SK-N-SH treated with all-trans-retinoic acid at 6 μM for 48 hours (cell line): ENCODE measurements around the gene WDR36.

Source experiments
- ATAC-seq: fragments of 200-7000 bp; cut with Tn5 transposase; 3 replicates; pipeline ENCODE4 v1.9.1; 2020; ENCODE audit warnings: mild to moderate bottlenecking, moderate library complexity
- ARNTL ChIP-seq: fragments of 450-650 bp; formaldehyde crosslinking; IDR thresholded peaks from 2 replicates; pipeline ENCODE4 v1.5.0; 2020; ENCODE audit warnings: low read depth, mild to moderate bottlenecking, moderate library complexity, borderline replicate concordance
- BACH2 ChIP-seq: fragments of 250-450 bp; sonication (Bioruptor Pico); IDR thresholded peaks from 2 replicates; pipeline ENCODE4 v1.9.0; 2021; ENCODE audit warnings: mild to moderate bottlenecking, borderline replicate concordance
- CREB5 ChIP-seq: fragments of 250-450 bp; sonication (Bioruptor Pico); IDR thresholded peaks from 2 replicates; pipeline ENCODE4 v1.5.1; 2020; ENCODE audit warnings: low read depth, mild to moderate bottlenecking, moderate library complexity
- CSDC2 ChIP-seq: fragments of 250-450 bp; sonication (Bioruptor Pico); IDR thresholded peaks from 2 replicates; pipeline ENCODE4 v1.5.0; 2020; ENCODE audit warnings: mild to moderate bottlenecking, moderate library complexity
- ESRRG ChIP-seq: fragments of 250-450 bp; sonication (Bioruptor Pico); IDR thresholded peaks from 2 replicates; pipeline ENCODE4 v1.6.1; 2021; ENCODE audit warnings: mild to moderate bottlenecking
- GLIS3 ChIP-seq: fragments of 250-450 bp; sonication (Bioruptor Pico); IDR thresholded peaks from 2 replicates; pipeline ENCODE4 v1.5.0; 2020; ENCODE audit warnings: mild to moderate bottlenecking, moderate library complexity
- ISL1 ChIP-seq: fragments of 250-450 bp; sonication (Bioruptor Pico); IDR thresholded peaks from 2 replicates; pipeline ENCODE4 v2.1.2; 2022; ENCODE audit warnings: mild to moderate bottlenecking, moderate library complexity
- OSR1 ChIP-seq: fragments of 250-450 bp; sonication (Bioruptor Pico); IDR thresholded peaks from 2 replicates; pipeline ENCODE4 v1.8.0; 2022; ENCODE audit warnings: moderate library complexity, mild to moderate bottlenecking, inconsistent platforms
- PPARA ChIP-seq: fragments of 250-450 bp; sonication (Bioruptor Pico); IDR thresholded peaks from 2 replicates; pipeline ENCODE4 v1.5.0; 2020; ENCODE audit warnings: mild to moderate bottlenecking, borderline replicate concordance
- RARB ChIP-seq: fragments of 250-450 bp; sonication (Bioruptor Pico); IDR thresholded peaks from 2 replicates; pipeline ENCODE4 v1.8.0; 2021; ENCODE audit warnings: mild to moderate bottlenecking, moderate library complexity
- SNAI2 ChIP-seq: fragments of 250-450 bp; sonication (Bioruptor Pico); IDR thresholded peaks from 2 replicates; pipeline ENCODE4 v1.5.0; 2020; ENCODE audit warnings: mild to moderate bottlenecking, moderate library complexity
- TCF4 ChIP-seq: fragments of 250-450 bp; sonication (Bioruptor Pico); IDR thresholded peaks from 2 replicates; pipeline ENCODE4 v1.8.0; 2021; ENCODE audit warnings: mild to moderate bottlenecking, moderate library complexity, borderline replicate concordance
- TOX ChIP-seq: fragments of 250-450 bp; sonication (Bioruptor Pico); IDR thresholded peaks from 2 replicates; pipeline ENCODE4 v1.8.0; 2021; ENCODE audit warnings: mild to moderate bottlenecking, moderate library complexity, borderline replicate concordance
- ZFP3 ChIP-seq: fragments of 250-450 bp; sonication (Bioruptor Pico); IDR thresholded peaks from 2 replicates; pipeline ENCODE4 v1.5.0; 2020; ENCODE audit warnings: mild to moderate bottlenecking, moderate library complexity
- ZFP30 ChIP-seq: fragments of 450-650 bp; formaldehyde crosslinking; IDR thresholded peaks from 2 replicates; pipeline ENCODE4 v1.5.0; 2022; ENCODE audit warnings: mild to moderate bottlenecking, moderate library complexity
- ZNF565 ChIP-seq: fragments of 450-650 bp; formaldehyde crosslinking; conservative IDR thresholded peaks from 2 replicates; pipeline ENCODE4 v1.5.0; 2020; ENCODE audit warnings: low read depth, mild to moderate bottlenecking, moderate library complexity
- ZNF70 ChIP-seq: fragments of 450-650 bp; formaldehyde crosslinking; IDR thresholded peaks from 2 replicates; pipeline ENCODE4 v1.5.0; 2020; ENCODE audit warnings: mild to moderate bottlenecking, moderate library complexity
- TF ChIP-seq, protein P1 (sequence below): fragments of 250-450 bp; sonication (Bioruptor Pico); IDR thresholded peaks from 2 replicates; pipeline ENCODE4 v1.5.0; 2020; ENCODE audit warnings: mild to moderate bottlenecking, moderate library complexity
- TF ChIP-seq, protein P2 (sequence below): fragments of 250-450 bp; sonication (Bioruptor Pico); IDR thresholded peaks from 2 replicates; pipeline ENCODE4 v1.8.0; 2021; ENCODE audit warnings: low read depth, mild to moderate bottlenecking, moderate library complexity, borderline replicate concordance
- TF ChIP-seq, protein P3 (sequence below): fragments of 250-450 bp; sonication (Bioruptor Pico); IDR thresholded peaks from 2 replicates; pipeline ENCODE4 v1.5.1; 2021; ENCODE audit warnings: mild to moderate bottlenecking, moderate library complexity

WDR36 gene

GRCh38 chr5:111129938-111130337, 37.8 kb downstream of the WDR36 start:
- TF ChIP-seq BACH2: no peak
- ATAC-seq: no peak

DNA sequence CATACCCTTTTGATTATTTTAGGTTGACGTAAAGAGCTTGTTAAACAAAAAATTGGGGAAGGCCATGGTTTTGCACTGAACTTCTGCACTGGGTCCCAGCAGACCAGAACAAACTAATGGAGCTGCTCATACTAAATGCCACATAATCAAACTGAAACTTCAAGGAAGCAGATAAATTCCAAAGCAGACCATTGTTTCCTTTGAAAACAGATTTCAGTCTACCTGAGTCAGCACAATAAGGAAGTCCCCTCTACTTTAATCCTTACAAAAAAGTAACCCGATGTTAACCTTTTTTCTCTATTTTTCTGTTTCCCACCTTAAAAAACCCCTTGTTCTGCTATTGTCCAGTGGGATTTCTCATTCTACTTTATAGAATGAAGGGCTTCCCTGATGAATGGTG, 39.2 kb downstream of the WDR36 start:
- TF ChIP-seq ARNTL (no peak), PPARA (no peak), SNAI2 (CRISPR knock-in tag) (no peak), ZFP3 (CRISPR knock-in tag) (no peak), TOX (CRISPR knock-in tag) (no peak), ZFP30 (no peak), CSDC2 (no peak), ESRRG (CRISPR knock-in tag) (no peak), GLIS3 (CRISPR knock-in tag) (no peak), RARB (CRISPR knock-in tag) (no peak), ZNF70 (no peak), OSR1 (no peak)
- ATAC-seq: no peak

DNA sequence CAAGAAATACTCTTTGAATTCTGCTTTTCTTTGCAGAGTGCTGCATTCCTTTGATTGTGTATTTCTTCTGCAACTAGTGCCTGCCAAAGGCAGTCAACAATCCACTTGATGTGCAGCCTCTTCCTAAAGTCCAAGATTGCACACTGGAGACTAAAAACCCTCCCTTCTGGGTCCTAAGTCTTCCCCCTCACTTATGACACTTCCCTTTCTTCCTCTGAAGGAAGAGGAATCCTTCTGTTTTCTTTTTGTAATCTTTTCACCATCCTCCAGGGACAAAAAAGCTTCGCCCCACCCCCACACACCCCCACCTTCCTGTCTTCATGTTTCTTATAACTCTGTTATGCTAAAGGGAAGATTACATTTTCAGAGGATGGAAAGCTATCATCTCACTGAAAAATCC, 39.9 kb downstream of the WDR36 start:
- TF ChIP-seq ZFP30 (no peak), ESRRG (CRISPR knock-in tag) (no peak), SNAI2 (CRISPR knock-in tag) (no peak), ARNTL (no peak), TCF4 (CRISPR knock-in tag) (no peak), RARB (CRISPR knock-in tag) (no peak), ZFP3 (CRISPR knock-in tag) (no peak), PPARA (no peak), ISL1 (no peak), ZNF70 (no peak)
- TF ChIP-seq, protein P1, sequence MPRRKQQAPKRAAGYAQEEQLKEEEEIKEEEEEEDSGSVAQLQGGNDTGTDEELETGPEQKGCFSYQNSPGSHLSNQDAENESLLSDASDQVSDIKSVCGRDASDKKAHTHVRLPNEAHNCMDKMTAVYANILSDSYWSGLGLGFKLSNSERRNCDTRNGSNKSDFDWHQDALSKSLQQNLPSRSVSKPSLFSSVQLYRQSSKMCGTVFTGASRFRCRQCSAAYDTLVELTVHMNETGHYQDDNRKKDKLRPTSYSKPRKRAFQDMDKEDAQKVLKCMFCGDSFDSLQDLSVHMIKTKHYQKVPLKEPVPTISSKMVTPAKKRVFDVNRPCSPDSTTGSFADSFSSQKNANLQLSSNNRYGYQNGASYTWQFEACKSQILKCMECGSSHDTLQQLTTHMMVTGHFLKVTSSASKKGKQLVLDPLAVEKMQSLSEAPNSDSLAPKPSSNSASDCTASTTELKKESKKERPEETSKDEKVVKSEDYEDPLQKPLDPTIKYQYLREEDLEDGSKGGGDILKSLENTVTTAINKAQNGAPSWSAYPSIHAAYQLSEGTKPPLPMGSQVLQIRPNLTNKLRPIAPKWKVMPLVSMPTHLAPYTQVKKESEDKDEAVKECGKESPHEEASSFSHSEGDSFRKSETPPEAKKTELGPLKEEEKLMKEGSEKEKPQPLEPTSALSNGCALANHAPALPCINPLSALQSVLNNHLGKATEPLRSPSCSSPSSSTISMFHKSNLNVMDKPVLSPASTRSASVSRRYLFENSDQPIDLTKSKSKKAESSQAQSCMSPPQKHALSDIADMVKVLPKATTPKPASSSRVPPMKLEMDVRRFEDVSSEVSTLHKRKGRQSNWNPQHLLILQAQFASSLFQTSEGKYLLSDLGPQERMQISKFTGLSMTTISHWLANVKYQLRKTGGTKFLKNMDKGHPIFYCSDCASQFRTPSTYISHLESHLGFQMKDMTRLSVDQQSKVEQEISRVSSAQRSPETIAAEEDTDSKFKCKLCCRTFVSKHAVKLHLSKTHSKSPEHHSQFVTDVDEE: no peak
- TF ChIP-seq, protein P2, sequence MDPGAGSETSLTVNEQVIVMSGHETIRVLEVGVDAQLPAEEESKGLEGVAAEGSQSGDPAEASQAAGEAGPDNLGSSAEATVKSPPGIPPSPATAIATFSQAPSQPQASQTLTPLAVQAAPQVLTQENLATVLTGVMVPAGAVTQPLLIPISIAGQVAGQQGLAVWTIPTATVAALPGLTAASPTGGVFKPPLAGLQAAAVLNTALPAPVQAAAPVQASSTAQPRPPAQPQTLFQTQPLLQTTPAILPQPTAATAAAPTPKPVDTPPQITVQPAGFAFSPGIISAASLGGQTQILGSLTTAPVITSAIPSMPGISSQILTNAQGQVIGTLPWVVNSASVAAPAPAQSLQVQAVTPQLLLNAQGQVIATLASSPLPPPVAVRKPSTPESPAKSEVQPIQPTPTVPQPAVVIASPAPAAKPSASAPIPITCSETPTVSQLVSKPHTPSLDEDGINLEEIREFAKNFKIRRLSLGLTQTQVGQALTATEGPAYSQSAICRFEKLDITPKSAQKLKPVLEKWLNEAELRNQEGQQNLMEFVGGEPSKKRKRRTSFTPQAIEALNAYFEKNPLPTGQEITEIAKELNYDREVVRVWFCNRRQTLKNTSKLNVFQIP (CRISPR knock-in tag): no peak
- TF ChIP-seq, protein P3, sequence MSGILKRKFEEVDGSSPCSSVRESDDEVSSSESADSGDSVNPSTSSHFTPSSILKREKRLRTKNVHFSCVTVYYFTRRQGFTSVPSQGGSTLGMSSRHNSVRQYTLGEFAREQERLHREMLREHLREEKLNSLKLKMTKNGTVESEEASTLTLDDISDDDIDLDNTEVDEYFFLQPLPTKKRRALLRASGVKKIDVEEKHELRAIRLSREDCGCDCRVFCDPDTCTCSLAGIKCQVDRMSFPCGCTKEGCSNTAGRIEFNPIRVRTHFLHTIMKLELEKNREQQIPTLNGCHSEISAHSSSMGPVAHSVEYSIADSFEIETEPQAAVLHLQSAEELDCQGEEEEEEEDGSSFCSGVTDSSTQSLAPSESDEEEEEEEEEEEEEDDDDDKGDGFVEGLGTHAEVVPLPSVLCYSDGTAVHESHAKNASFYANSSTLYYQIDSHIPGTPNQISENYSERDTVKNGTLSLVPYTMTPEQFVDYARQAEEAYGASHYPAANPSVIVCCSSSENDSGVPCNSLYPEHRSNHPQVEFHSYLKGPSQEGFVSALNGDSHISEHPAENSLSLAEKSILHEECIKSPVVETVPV (CRISPR knock-in tag): no peak
- ATAC-seq: no peak

GRCh38 chr5:111132731-111133435, 40.7 kb downstream of the WDR36 start:
- ATAC-seq: no peak
- TF ChIP-seq BACH2 (no peak), ZNF565 (CRISPR knock-in tag) (no peak), ARNTL (no peak), GLIS3 (CRISPR knock-in tag) (no peak), CREB5 (CRISPR knock-in tag) (no peak)
- TF ChIP-seq, protein P1: no peak
- TF ChIP-seq, protein P3 (CRISPR knock-in tag): no peak
- TF ChIP-seq, protein P2 (CRISPR knock-in tag): no peak
